ENCODE measurements around the gene NPPA. TPM values are rescaled to one million over a fixed set of nuclear protein-coding genes. Genes with fewer than 3 reads are reported as not detected.
A peak's percentile ranks its signal among the peaks of the same experiment; 100 is the strongest.
"Not testable (repeated sequence)": the region's sequence is repeated elsewhere in the genome, so short reads cannot be mapped to it uniquely, and the experiment has no call there.

Gene NPPA
- total and polyA plus RNA-seq, 8 donors: 0.51 to 2.7 (median 1.2) TPM

DNA sequence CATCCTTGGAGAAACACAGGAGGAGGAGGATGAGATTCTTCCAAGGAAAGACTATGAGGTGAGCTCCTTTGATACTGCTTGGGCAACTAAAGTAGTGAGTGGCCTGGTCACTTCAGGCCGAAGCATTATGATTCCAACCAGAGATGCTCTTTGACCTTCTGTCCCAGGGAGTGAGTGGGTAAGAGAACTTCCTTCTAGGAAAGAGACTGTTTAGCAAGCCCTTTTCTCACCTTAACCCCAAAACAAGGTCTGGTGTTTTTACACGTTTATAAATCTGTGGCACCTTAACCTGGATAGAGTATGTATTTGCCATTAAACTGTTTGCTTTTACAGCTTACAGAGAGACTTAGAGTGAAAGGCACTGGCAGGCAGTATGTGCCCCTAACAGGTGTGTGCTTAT, 40.5 kb downstream of the NPPA start:
- H3K36me3 ChIP-seq: peaks cover 0 to 34% of the 10 kb centered on the region in 2 donors
- DNase-seq: no peak
- TF ChIP-seq, protein P1, sequence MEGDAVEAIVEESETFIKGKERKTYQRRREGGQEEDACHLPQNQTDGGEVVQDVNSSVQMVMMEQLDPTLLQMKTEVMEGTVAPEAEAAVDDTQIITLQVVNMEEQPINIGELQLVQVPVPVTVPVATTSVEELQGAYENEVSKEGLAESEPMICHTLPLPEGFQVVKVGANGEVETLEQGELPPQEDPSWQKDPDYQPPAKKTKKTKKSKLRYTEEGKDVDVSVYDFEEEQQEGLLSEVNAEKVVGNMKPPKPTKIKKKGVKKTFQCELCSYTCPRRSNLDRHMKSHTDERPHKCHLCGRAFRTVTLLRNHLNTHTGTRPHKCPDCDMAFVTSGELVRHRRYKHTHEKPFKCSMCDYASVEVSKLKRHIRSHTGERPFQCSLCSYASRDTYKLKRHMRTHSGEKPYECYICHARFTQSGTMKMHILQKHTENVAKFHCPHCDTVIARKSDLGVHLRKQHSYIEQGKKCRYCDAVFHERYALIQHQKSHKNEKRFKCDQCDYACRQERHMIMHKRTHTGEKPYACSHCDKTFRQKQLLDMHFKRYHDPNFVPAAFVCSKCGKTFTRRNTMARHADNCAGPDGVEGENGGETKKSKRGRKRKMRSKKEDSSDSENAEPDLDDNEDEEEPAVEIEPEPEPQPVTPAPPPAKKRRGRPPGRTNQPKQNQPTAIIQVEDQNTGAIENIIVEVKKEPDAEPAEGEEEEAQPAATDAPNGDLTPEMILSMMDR (IDR thresholded peaks at IDR 0.05): no peak
- no peaks in the 10 kb centered on the region for H3K9me3 ChIP-seq
- no peaks in the 10 kb centered on the region for H3K27me3 ChIP-seq
- intact Hi-C loops (cut with DNase I): no loop called here
- peak overlapping the region; percentile 95 to 99 for H3K27ac ChIP-seq
- H3K4me1 ChIP-seq: peaks cover 26 to 72% of the 10 kb centered on the region in 2 donors
- ATAC-seq: no peak
- H3K4me3 ChIP-seq: peak overlapping the region; percentile 86 to 90

DNA sequence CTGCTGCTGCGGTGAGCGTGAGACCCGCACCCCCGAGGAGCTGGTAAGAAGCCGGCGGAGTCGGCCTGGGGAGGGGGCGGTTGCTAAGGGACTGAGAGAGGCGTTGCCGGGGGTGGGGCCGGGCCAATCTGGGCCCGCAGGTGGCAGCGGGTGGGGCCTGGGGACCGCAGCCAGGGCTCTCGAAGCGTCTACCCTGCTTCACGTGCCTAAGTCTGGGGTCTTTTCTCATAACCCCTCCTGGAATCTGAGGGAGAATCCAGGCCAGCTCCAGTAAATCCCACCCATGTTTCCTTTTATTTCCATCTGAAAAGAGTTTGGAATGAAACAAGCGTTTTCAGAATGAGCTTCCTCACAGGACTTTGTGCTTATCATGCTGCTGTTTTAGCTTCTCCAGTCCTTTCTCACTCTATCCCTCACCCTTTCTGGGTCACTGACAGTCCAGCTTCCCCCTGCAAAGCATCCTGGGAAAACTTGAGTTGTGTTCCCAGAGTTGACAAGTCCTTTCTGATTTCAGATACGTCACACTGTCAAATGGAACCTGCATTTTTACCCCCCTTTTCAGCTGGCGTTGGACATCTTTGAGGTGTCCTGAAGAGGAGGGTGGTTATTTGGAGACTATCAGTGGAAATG, 41.2 kb downstream of the NPPA start:
- H3K4me3 ChIP-seq: peak overlapping the region; percentile 86 to 90
- TF ChIP-seq, protein P1 (IDR thresholded peaks at IDR 0.05): no peak
- DNase-seq: no peak
- peak; percentile 51 for ATAC-seq
- H3K27me3 ChIP-seq: no peaks in the 10 kb centered on the region
- H3K27ac ChIP-seq: peak overlapping the region; percentile 95 to 99
- H3K36me3 ChIP-seq: peaks cover 0 to 27% of the 10 kb centered on the region in 2 donors
- intact Hi-C loops (cut with DNase I): no loop called here
- H3K4me1 ChIP-seq: peaks cover 26 to 74% of the 10 kb centered on the region in 2 donors
- no peaks in the 10 kb centered on the region for H3K9me3 ChIP-seq

DNA sequence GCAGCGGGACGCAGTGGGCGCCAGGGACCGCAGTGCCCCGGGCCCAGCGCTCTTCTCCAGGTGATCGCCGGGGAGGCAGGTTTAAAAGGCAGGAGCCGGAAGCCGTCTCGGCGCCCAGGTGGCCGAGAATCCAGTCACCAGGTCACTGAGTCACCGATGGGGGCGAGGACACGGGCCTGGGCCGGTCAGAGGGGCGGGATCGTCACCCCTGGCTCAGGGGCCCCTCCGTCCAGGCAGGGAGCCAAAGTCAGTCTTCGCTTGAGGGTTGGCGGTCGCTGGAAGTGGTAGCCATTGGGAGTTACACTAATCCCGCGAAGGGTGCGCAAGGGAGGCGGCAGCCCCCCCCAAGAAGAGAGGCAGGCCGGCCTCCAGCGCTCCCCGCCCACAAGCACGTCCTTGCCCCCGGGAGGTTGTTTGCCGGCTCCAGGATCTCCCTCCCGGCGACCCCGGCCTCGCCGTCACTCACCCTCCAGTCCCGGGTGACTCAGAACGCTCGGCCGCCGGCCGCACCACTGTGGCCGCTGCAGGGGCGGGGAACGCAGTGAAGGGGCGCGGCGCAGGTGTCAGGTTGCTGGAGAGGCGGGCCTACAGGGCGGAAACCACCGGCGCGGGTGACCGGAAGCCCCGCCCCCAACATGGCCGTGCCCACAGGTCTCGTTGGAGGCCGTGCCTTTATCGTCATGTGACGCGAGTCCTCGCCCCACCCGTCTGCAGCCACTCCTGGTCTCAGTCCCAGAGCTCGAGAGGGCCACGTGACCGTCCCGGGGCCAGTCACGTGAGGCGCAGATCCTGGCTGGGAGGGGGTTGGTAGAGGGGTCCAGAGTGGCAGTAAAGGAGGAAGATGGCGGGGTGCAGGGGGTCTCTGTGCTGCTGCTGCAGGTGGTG, 41.9 kb downstream of the NPPA start, which contains the start of the genes CLCN6 and MTHFR:
TSS of gene CLCN6 (plus strand) at position 770 of the 885 bp plus-strand sequence. CDS start at position 842, 72 bp downstream.
TSS of gene MTHFR (minus strand) at position 543 of the 885 bp plus-strand sequence. CDS start 2,848 bp downstream, outside the sequence.
- Histone ChIP-seq H3K36me3 (peaks cover 0 to 27% of the 10 kb centered on the region in 2 donors), H3K27ac (peak within 1 kb of the TSS; percentile 95 to 99), H3K9me3 (no peaks in the 10 kb centered on the region), H3K27me3 (no peaks in the 10 kb centered on the region), H3K4me3 (peak within 1 kb of the TSS; percentile 86 to 90), H3K4me1 (peaks cover 26 to 82% of the 10 kb centered on the region in 2 donors)
- peak; percentile 86 for ATAC-seq
- intact Hi-C loops (cut with DNase I): no loop called here
- peak; percentile 98 to 100 (median 100) for DNase-seq
- TF ChIP-seq, protein P1 (IDR thresholded peaks at IDR 0.05): no peak

DNA sequence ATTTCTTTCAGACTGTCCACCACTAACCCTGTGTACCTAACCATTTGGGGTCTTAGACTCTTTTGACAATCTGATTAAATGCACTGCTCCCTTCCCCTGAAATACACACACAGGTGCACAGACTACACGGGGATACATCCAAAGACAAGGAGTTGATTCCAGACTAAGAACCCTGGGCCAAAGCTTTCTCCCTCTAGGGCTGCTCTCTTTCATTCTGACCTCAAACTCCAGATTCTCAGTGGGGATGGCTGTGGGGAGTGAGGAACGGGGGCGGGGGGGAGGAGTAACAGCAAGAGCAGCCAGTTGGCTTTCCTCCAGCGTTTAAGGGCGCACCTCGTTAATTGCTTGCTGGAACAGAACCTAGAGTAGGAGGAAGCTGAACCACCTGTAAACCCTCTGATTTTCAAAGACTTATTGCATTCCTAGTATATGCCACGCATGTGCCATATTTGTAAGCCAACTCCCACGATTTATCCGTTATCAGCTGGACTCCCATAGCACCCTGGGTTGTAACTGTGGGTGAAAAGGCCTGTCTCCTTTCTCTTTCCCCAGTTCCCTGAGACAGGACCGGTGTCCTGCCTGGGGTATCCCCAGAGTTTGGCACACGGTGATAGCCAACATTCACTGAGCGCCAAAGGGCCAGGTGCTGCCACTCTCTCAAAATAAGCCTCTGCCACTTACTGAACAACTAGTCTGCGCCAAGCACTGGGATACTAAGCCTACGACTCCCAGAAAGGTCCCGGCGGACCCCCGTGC, 42.7 kb downstream of the NPPA start:
- no peaks in the 10 kb centered on the region for H3K9me3 ChIP-seq
- intact Hi-C loops (cut with DNase I): no loop called here
- peak overlapping the region; percentile 95 to 99 for H3K27ac ChIP-seq
- peaks cover 26 to 83% of the 10 kb centered on the region in 2 donors for H3K4me1 ChIP-seq
- TF ChIP-seq, protein P1 (IDR thresholded peaks at IDR 0.05): no peak
- H3K4me3 ChIP-seq: peak overlapping the region; percentile 86 to 90
- no peaks in the 10 kb centered on the region for H3K27me3 ChIP-seq
- peak; percentile 3 for ATAC-seq
- H3K36me3 ChIP-seq: peaks cover 0 to 27% of the 10 kb centered on the region in 2 donors
- DNase-seq: peak in 1 of 4 donors; percentile 69

DNA sequence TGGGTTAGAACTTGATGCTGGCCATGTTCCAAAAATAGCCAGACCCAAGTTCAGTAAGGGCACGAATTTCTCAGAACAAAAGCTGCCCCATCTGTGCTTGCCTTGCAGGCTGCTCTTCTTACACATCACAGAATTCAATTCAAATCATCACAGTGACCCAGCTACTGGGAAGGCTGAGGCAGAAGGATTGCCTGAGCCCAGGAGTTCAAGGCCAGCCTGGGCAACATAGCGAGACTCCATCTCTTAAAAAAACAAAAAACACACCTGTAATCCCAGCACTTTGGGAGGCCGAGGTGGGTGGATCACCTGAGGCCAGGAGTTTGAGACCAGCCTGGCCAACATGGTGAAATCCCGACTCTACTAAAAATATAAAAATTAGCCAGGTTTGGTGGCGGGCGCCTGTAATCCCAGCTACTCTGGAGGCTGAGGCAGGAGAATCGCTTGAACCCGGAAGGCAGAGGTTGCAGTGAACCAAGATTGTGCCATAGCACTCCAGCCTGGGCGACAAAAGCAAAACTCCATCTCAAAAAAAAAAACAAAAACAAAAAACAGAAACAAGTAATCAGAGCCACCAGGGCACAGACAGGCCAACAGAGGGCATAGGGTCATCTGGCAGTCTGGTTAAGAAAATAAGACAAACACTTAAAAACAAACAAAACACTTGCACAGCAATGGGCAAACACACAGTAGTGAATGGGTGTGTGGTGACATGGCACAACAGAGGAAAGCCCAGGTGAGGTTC, 43.5 kb downstream of the NPPA start:
- intact Hi-C loops (cut with DNase I); DNase-seq; H3K9me3 ChIP-seq; H3K27me3 ChIP-seq; ATAC-seq: not testable (repeated sequence)
- Histone ChIP-seq H3K4me1 (peaks cover 26 to 75% of the 10 kb centered on the region in 2 donors), H3K36me3 (peaks cover 0 to 27% of the 10 kb centered on the region in 2 donors), H3K4me3 (peak overlapping the region; percentile 45 to 90), H3K27ac (peak overlapping the region; percentile 95 to 99)

All from left lung (tissue), 10 donors.